Measurements from ENCODE around the gene STARD3NL. TPM values are rescaled to one million over a fixed set of nuclear protein-coding genes. Genes with fewer than 3 reads are reported as not detected.

The STARD3NL gene
- total RNA-seq, 1 donor from 2014 or later, result 37.1 TPM

- DNase-seq (ENCODE audit: low spot score), result no peak
Observed at GRCh38 chr7:38182450-38182849, 4.4 kb downstream of the STARD3NL start.

GRCh38 chr7:38185395-38186307 is 7.6 kb downstream of the STARD3NL start:
- DNase-seq (ENCODE audit: low spot score), result no peak

GRCh38 chr7:38186593-38187314 is 8.7 kb downstream of the STARD3NL start:
- DNase-seq (ENCODE audit: low spot score), result no peak

GRCh38 chr7:38187794-38188440 is 9.9 kb downstream of the STARD3NL start:
- no peak for DNase-seq (ENCODE audit: low spot score)

- DNase-seq (ENCODE audit: low spot score), result no peak
Observed at GRCh38 chr7:38189231-38189938, 11.3 kb downstream of the STARD3NL start.

- no peak for DNase-seq (ENCODE audit: low spot score)
Observed at GRCh38 chr7:38190011-38190410, 12.0 kb downstream of the STARD3NL start.

- no peak for DNase-seq (ENCODE audit: low spot score)
Observed at GRCh38 chr7:38191791-38192190, 13.7 kb downstream of the STARD3NL start.

GRCh38 chr7:38192327-38192726 is 14.3 kb downstream of the STARD3NL start:
- DNase-seq (ENCODE audit: low spot score), result no peak

GRCh38 chr7:38195804-38196595 is 18.0 kb downstream of the STARD3NL start:
- no peak for DNase-seq (ENCODE audit: low spot score)

- DNase-seq (ENCODE audit: low spot score), result no peak
Observed at GRCh38 chr7:38198366-38198765, 20.3 kb downstream of the STARD3NL start.

GRCh38 chr7:38199154-38199553 is 21.1 kb downstream of the STARD3NL start:
- no peak for DNase-seq (ENCODE audit: low spot score)

GRCh38 chr7:38199782-38200181 is 21.7 kb downstream of the STARD3NL start:
- no peak for DNase-seq (ENCODE audit: low spot score)

- DNase-seq (ENCODE audit: low spot score), result no peak
Observed at GRCh38 chr7:38206071-38206470, 28.0 kb downstream of the STARD3NL start.

- DNase-seq (ENCODE audit: low spot score), result no peak
Observed at GRCh38 chr7:38207843-38208242, 29.8 kb downstream of the STARD3NL start.

- no peak for DNase-seq (ENCODE audit: low spot score)
Observed at GRCh38 chr7:38211486-38211885, 33.4 kb downstream of the STARD3NL start.

- no peak for DNase-seq (ENCODE audit: low spot score)
Observed at GRCh38 chr7:38211940-38212339, 33.9 kb downstream of the STARD3NL start.

GRCh38 chr7:38215115-38215514 is 37.1 kb downstream of the STARD3NL start:
- DNase-seq (ENCODE audit: low spot score), result no peak

GRCh38 chr7:38215735-38216670 is 38.0 kb downstream of the STARD3NL start:
- DNase-seq (ENCODE audit: low spot score), result no peak

GRCh38 chr7:38217672-38218071 is 39.6 kb downstream of the STARD3NL start:
- DNase-seq (ENCODE audit: low spot score), result no peak
